NCI-H510A (cell line): Measurements from ENCODE around the gene RUNDC3A.
"Not testable (repeated sequence)": the region's sequence is repeated elsewhere in the genome, so short reads cannot be mapped to it uniquely, and the experiment has no call there.

Experiments used
- DNase-seq: peaks from one replicate; lab custom pipeline; 2025; lab: John Stamatoyannopoulos, UW

Gene RUNDC3A

DNA sequence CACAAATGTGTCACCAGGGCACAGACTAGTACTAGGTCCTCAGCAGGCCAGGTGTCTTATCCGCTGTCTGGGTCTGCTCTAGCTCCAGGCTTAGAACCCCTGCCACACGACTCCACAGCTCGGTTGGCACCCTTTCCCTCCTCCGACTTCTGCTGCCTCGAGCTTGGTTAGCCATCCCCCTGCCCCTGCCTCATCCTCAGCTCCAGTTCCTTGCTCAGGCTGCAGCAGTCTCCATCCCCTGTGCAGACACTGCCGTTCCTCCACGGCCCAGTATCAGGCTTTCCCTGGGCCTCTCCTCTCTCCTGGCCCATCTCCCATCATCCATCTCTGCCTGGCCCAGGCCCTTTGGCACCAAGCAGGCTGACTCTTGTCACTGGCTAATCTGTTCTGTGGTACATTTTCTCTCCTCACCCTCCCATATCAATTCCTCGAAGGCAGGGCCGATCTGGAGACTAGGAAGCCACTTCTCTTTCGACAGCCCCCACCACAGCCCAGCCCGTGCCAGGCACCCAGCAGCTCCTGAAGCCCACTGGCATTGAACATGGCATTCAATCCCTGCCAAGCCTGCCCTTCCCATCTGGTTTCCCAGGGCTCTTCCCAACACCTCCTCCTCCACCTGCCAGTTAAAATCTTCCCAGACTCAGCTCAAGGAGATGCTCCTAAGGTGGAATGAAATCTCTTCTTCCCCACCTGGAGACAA lies 35.3 kb downstream of the RUNDC3A start:
- DNase-seq = no peak

DNA sequence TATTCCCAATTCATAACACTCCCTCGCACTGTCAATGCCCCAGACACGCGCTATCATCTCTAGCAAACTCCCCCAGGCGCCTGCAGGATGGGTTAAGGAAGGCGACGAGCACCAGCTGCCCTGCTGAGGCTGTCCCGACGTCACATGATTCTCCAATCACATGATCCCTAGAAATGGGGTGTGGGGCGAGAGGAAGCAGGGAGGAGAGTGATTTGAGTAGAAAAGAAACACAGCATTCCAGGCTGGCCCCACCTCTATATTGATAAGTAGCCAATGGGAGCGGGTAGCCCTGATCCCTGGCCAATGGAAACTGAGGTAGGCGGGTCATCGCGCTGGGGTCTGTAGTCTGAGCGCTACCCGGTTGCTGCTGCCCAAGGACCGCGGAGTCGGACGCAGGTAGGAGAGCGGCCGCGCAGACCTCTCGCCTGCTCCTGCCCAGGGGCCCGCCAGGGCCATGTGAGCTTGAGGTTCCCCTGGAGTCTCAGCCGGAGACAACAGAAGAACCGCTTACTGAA lies 36.6 kb downstream of the RUNDC3A start, which contains the start of gene GRN:
GRN (plus strand) TSS at position 364 of the 515 bp plus-strand sequence. CDS start 3,863 bp downstream, outside the sequence.
- DNase-seq = peak; percentile 97

GRCh38 chr17:44345454-44346026 lies 37.1 kb downstream of the RUNDC3A start:
- peak; percentile 33 for DNase-seq

DNA sequence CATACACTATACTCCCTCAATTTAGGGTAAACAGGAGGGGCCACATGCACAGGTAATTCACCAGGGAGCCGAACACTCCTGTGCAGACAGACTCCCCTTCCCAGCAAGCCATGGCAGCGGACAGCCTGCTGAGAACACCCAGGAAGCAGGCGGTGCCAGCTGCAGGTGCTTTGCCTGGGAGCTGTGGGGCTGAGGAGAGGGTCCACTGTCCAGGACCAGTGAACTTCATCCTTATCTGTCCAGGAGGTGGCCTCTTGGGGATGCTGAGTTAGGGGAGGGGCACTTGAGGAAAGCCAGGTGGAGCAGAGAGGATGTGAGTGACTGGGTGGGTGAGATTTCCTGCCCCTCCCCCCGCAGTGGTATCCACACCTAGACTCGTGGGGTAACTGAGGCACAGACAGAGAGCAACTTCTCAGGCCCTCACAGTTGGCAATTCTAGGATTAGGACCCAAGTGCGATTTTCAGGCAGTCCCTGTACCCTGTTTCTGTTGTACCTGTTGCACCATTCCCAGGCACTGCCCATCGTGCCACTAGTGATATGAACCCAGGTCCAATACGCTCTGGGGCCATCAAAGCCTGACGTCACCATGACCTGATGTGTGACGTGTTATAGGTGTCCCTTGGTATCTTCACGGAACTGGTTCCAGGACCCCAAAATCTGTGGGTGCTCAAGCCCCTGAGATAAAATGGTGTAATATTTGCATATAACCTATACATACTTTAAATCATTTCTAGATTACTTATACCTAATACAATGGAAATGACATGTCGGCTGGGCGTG lies 37.9 kb downstream of the RUNDC3A start:
- DNase-seq = no peak

DNA sequence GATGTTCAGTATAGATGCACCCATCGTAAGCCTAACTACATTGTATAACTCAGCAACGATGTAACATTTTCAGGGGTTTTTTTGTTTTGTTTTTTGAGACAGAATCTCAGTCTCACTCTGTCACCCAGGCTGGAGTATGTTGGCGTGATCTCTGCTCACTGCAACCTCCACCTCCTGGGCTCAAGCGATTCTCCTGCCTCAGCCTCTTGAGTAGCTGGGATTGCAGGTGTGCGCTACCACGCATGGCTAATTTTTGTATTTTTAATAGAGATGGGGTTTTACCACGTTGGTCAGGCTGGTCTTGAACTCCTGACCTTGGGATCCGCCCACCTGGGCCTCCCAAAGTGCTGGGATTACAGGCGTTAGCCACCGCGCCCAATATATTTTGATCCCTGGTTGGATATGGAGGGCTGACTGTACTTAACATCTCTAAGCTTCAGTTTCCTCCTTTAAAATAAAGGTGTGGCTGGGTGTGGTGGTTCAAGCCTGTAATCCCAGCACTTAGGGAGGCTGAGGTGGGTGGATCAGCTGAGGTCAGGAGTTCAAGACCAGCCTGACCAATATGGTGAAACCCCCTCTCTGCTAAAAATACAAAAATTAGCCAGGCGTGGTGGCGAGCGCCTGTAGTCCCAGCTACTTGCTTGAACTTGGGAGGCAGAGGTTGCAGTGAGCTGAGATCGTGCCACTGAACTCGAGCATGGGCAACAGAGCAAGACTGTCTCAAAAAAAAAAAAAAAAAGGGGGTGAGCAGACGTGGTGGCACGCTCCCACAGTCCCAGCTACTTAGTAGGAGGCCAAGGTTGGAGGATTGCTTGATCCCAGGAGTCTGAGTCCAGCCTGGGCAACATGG lies 39.0 kb downstream of the RUNDC3A start:
- DNase-seq = not testable (repeated sequence)

- no peak for DNase-seq
Observed at GRCh38 chr17:44348234-44348987, 40.0 kb downstream of the RUNDC3A start.

DNA sequence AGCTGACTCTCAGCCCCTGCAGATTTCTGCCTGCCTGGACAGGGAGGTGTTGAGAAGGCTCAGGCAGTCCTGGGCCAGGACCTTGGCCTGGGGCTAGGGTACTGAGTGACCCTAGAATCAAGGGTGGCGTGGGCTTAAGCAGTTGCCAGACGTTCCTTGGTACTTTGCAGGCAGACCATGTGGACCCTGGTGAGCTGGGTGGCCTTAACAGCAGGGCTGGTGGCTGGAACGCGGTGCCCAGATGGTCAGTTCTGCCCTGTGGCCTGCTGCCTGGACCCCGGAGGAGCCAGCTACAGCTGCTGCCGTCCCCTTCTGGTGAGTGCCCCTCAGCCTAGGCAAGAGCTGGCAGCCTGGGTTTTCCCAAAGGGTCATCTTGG lies 40.6 kb downstream of the RUNDC3A start:
- DNase-seq = no peak

GRCh38 chr17:44349553-44350070 lies 41.2 kb downstream of the RUNDC3A start:
- no peak for DNase-seq

DNA sequence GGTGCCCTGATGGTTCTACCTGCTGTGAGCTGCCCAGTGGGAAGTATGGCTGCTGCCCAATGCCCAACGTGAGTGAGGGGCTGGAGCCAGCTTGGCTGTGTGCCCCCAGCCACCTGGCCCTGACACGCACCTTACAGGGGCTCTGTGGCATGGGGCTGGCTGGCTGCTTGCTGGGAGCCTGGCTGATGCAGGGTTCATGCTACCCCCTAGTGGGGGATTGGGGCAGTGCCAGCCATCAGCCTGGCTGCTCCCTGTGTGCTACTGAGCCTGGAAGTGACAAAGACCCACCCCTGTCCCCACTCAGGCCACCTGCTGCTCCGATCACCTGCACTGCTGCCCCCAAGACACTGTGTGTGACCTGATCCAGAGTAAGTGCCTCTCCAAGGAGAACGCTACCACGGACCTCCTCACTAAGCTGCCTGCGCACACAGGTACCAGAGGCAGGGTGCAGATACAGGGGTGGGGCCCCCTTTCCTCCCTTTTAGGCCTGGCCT lies 42.4 kb downstream of the RUNDC3A start:
- DNase-seq = no peak

- DNase-seq = no peak
Observed at GRCh38 chr17:44351464-44351863, 43.1 kb downstream of the RUNDC3A start.

DNA sequence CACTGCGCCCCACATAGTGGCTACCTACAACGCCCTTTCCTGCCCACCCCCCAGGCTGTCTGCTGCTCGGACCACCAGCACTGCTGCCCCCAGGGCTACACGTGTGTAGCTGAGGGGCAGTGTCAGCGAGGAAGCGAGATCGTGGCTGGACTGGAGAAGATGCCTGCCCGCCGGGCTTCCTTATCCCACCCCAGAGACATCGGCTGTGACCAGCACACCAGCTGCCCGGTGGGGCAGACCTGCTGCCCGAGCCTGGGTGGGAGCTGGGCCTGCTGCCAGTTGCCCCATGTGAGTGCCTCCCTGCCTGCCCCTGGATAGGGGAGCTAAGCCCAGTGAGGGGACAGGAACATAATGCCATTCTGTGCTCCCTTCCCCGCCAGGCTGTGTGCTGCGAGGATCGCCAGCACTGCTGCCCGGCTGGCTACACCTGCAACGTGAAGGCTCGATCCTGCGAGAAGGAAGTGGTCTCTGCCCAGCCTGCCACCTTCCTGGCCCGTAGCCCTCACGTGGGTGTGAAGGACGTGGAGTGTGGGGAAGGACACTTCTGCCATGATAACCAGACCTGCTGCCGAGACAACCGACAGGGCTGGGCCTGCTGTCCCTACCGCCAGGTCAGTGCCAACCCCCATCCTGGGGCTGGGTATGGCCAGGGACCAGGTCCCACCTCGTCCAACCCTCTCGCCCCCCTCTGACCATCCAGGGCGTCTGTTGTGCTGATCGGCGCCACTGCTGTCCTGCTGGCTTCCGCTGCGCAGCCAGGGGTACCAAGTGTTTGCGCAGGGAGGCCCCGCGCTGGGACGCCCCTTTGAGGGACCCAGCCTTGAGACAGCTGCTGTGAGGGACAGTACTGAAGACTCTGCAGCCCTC lies 43.8 kb downstream of the RUNDC3A start:
- DNase-seq = no peak

DNA sequence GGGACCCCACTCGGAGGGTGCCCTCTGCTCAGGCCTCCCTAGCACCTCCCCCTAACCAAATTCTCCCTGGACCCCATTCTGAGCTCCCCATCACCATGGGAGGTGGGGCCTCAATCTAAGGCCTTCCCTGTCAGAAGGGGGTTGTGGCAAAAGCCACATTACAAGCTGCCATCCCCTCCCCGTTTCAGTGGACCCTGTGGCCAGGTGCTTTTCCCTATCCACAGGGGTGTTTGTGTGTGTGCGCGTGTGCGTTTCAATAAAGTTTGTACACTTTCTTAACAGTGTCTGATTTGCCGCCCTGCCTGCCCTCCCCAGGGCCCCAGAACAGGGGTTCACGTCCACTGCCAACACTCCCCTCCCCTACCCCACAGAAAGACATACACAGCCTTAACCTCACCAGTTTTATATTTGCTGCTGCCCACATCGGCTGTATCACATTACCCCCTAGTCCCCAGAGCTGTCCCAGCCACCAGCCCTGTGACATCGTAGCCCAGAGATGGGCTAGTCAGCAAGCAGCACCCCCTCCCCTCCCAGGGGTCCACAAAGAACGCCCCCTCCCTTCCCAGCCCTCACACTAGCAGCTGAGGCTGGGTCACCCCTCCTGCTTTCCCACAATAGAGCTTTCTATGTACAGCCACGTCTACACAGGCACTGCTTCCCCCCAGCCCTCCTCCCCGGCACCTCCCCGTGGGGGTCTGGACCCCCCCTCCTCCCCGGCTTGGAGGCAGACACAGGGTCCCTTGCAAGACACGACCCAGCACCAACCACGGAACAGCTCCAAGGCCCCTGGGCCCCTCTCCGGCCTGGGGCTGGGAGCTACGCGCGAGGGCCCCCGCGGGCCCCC lies 44.6 kb downstream of the RUNDC3A start:
- no peak for DNase-seq

DNA sequence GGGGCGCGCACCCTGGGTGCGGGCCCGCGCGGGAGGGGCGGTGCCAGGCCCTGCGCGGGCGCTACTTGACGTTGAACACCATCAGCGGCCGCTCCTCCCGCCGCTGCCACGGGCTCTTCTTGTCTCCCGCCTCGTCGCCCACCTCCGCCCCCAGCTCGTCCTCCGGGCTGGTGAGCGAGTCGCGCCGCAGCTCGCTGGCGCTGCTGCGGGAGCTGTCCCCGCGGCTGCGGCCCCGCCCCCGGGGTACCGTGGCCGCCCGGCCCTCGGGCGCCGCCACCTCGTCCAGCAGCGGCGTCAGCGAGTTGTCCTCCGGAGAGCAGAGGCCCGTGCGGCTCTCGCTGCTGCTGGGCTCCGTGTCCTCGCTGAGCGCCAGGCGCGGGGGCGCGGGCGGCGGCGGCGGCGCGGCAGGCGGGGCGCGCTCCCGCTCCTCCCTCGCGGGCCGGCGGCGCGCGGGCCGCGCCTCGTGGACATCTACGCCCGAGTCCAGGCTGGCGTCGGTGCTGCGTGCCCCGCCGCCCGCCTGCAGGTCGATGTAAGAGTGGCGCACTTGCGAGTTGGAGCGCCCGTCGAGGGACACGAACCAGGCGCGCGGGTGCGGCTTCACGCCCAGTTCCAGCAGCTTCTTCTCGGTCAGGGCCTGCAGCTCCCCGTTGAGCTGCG lies 45.4 kb downstream of the RUNDC3A start:
- no peak for DNase-seq

DNA sequence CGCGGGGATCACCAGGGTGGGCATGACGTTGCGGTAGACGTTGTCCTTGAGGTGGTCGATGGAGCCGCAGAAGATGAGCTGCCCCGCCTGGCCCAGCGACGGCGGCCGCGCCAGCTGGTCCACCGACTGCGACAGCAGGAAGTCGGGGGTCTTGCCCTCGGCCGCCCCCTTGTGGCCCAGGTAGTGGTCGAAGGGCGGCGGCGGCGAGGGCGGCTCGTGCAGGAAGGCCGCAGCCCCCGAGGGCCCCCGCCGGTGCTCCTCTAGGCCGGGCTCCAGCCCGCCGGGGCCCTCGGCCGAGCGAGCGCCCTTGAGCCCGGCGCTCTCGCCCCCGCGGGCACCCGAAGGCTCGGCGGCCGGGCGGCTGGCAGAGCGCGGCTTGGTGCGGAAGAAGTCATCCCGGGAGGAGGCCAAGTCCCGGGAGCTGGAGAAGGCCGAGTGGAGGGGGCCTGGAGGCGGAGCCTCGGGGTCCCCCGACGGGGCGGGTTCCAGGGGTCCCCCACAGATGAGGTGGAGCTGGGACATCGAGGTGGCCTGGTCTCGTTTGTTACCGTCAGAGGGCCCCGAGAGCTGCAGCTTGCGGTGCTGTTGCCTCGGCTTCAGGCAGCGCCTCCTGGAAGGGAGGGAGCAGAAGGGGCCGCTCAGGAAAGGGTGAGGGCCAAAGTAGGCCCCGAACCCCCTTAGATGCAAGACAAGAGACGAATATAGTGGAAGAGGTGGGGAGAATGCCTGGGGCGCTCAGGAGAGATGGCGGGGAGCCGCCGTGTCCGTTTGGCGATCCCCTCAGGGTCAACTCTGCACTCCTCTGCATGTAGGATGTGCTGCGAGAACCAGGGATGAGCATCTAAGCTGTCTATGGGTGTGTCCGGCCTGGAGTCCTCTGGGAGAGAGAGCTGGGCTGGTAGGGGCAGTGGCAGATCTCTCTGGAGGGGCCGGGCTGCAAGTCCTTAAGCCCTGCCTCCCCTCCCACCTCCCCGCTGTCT lies 46.5 kb downstream of the RUNDC3A start:
- no peak for DNase-seq

- DNase-seq = no peak
Observed at GRCh38 chr17:44355642-44356099, 47.3 kb downstream of the RUNDC3A start.

- no peak for DNase-seq
Observed at GRCh38 chr17:44356241-44356640, 47.8 kb downstream of the RUNDC3A start.

DNA sequence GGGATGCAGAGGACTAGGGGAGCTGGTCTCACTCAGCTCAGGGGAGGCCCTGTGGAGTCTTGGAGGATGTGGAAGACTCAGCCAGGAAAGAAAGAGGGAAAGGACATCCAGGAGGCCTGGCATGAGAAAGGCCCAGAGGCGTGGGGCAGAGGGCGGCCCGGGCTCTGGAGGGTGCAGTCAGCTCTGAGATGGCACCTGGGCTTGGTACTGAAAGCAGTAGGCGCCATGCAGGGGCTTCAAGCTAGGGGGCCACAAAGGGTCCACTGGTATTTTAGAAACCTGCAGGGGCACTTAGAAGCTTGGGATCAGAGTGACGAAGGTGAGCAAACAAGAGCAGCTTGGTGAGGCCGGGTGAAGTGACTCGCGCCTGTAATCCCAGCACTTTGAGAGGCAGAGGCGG lies 49.7 kb downstream of the RUNDC3A start:
- no peak for DNase-seq
